Nephron (organoid): ENCODE measurements around the gene C14orf119.
"Not testable (repeated sequence)": the region's sequence is repeated elsewhere in the genome, so short reads cannot be mapped to it uniquely, and the experiment has no call there.

ENCODE experiments used
- H3K27ac Mint-ChIP-seq, 3 experiments: 2 replicates each; pipeline ENCODE4 v1.8.0; 2020; ENCODE audit warnings: mixed read lengths in 3 of 3, mild to moderate bottlenecking in 2 of 3, moderate library complexity in 1 of 3
- H3K27me3 Mint-ChIP-seq: 2 replicates; pipeline ENCODE4 v1.8.0; 2021; ENCODE audit warnings: low read depth, mild to moderate bottlenecking, moderate library complexity, mixed read lengths
- H3K36me3 Mint-ChIP-seq: 2 replicates; pipeline ENCODE4 v1.8.0; 2020; ENCODE audit warnings: low read depth, mixed read lengths
- H3K4me1 Mint-ChIP-seq: 2 replicates; pipeline ENCODE4 v1.8.0; 2020; ENCODE audit warnings: mixed read lengths
- H3K4me3 Mint-ChIP-seq, 3 experiments: 2 replicates each; pipeline ENCODE4 v1.8.0; 2020; ENCODE audit warnings: mild to moderate bottlenecking in 3 of 3, mixed read lengths in 3 of 3, moderate library complexity in 2 of 3
- H3K9me3 Mint-ChIP-seq: 2 replicates; pipeline ENCODE4 v1.8.0; 2020; ENCODE audit warnings: mixed read lengths
- TF ChIP-seq, protein P1 (sequence below), 3 experiments: fragments of 200-600 bp; sonication (generic); IDR thresholded peaks; one replicate each; pipeline ENCODE4 v1.5.0; 2021; ENCODE audit warnings: antibody characterized with exemption in 3 of 3; ENCODE audit not compliant: unreplicated experiment in 3 of 3

The C14orf119 gene

DNA sequence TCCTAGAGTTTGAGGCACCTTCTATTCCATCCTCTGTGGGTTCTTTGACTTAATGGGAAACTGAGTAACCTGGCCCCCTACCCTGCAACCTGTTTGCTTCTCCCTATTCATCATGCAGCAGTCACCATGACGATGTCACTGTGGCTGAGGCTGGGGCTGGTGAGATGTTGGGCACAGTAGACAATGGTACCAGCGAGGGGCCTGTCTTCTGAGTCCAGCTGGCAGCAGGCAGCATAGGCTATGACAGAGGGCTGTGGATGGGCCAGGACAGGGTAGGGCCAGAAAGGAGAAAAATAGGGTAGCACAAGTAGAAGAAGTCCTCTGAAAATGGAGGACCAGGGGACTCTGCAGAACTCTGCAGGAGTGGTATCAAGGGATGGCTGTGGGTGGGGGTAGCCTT lies 7.5 kb downstream of the C14orf119 start:
- Mint-ChIP-seq H3K9me3 (no peaks in the 10 kb centered on the region), H3K36me3 (peaks cover 4% of the 10 kb centered on the region), H3K4me3 (no peak overlapping the region), H3K27ac (no peak overlapping the region), H3K4me1 (peaks cover 17% of the 10 kb centered on the region), H3K27me3 (peaks cover 16% of the 10 kb centered on the region)
- TF ChIP-seq, protein P1, sequence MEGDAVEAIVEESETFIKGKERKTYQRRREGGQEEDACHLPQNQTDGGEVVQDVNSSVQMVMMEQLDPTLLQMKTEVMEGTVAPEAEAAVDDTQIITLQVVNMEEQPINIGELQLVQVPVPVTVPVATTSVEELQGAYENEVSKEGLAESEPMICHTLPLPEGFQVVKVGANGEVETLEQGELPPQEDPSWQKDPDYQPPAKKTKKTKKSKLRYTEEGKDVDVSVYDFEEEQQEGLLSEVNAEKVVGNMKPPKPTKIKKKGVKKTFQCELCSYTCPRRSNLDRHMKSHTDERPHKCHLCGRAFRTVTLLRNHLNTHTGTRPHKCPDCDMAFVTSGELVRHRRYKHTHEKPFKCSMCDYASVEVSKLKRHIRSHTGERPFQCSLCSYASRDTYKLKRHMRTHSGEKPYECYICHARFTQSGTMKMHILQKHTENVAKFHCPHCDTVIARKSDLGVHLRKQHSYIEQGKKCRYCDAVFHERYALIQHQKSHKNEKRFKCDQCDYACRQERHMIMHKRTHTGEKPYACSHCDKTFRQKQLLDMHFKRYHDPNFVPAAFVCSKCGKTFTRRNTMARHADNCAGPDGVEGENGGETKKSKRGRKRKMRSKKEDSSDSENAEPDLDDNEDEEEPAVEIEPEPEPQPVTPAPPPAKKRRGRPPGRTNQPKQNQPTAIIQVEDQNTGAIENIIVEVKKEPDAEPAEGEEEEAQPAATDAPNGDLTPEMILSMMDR (IDR thresholded peaks at IDR 0.05; ENCODE audit: unreplicated experiment in 3 of 3), result no peak

GRCh38 chr14:23103581-23103980 lies 8.3 kb downstream of the C14orf119 start:
- TF ChIP-seq, protein P1 (IDR thresholded peaks at IDR 0.05; ENCODE audit: unreplicated experiment in 3 of 3), result no peak
- H3K27me3 Mint-ChIP-seq, result peaks cover 16% of the 10 kb centered on the region
- H3K9me3 Mint-ChIP-seq, result no peaks in the 10 kb centered on the region
- peaks cover 17% of the 10 kb centered on the region for H3K4me1 Mint-ChIP-seq
- no peak overlapping the region for H3K4me3 Mint-ChIP-seq
- H3K36me3 Mint-ChIP-seq, result peaks cover 4% of the 10 kb centered on the region
- H3K27ac Mint-ChIP-seq, result no peak overlapping the region

DNA sequence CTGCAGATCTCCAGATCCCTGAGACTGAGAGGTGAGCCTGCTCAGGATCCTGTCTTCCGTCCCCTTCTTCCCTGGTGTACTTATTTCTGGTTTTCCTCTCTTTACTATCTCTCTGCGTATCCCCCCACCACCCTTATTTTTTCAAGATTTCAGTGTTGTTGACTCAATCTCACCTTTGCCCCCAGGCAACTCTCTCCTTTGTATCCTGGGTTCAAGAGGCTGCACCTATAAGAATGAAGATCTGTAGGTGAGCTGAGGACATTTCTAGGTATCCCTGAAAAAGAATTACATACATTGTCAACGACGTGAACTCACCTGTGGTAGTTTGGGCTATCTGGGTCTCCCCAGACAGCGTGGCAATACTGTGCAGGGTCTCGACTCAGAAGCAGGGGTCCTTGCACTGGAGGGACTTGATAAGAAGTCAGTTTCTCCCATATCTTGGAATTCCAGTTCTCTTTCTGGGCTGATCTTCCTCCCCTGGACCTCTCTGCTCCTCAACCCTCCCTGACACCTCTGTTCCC lies 8.8 kb downstream of the C14orf119 start:
- no peak overlapping the region for H3K27ac Mint-ChIP-seq
- H3K4me1 Mint-ChIP-seq, result peaks cover 17% of the 10 kb centered on the region
- H3K4me3 Mint-ChIP-seq, result no peak overlapping the region
- no peaks in the 10 kb centered on the region for H3K9me3 Mint-ChIP-seq
- peaks cover 16% of the 10 kb centered on the region for H3K27me3 Mint-ChIP-seq
- TF ChIP-seq, protein P1 (IDR thresholded peaks at IDR 0.05; ENCODE audit: unreplicated experiment in 3 of 3), result no peak
- peaks cover 2% of the 10 kb centered on the region for H3K36me3 Mint-ChIP-seq

- Mint-ChIP-seq H3K9me3 (no peaks in the 10 kb centered on the region), H3K27me3 (peaks cover 16% of the 10 kb centered on the region), H3K36me3 (no peaks in the 10 kb centered on the region), H3K4me3 (peak within 1 kb of the TSS in 1 of 3 experiments; percentile 2), H3K27ac (peak within 1 kb of the TSS in 2 of 3 experiments; percentile 23 to 45), H3K4me1 (peaks cover 17% of the 10 kb centered on the region)
- TF ChIP-seq, protein P1 (IDR thresholded peaks at IDR 0.05; ENCODE audit: unreplicated experiment in 3 of 3), result no peak
Measured at GRCh38 chr14:23104591-23105347, 9.5 kb downstream of the C14orf119 start, which contains the start of gene CIROP. Gene CIROP, minus strand, starts transcription at chr14:23104989. Its CDS starts 69 bp downstream, at chr14:23104920.

DNA sequence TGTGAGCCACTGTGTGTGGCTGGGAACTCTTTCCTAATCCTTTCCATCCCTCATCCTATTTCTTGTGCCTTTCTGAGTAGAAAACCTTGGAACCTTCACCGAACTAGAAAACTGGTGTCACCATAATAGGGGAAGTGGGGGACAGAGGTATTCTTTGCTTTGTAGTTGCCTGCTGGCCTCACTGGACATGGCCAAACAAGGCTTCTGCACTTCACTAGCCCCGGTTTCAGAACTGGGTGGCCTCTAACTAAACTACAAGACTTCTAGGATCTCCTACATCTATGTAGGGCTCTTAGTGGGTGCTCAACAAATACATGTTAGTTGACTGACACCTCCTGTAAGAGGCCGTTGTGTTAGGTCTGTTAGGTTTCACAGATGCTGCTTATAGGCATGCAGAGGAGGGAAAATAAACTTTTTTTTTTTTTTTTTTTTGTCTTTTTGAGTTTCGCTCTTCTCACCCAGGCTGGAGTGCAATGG lies 10.1 kb downstream of the C14orf119 start:
- Mint-ChIP-seq H3K27ac (no peak overlapping the region), H3K4me3 (no peak overlapping the region), H3K4me1 (peaks cover 17% of the 10 kb centered on the region), H3K27me3 (peaks cover 16% of the 10 kb centered on the region), H3K9me3 (no peaks in the 10 kb centered on the region), H3K36me3 (no peaks in the 10 kb centered on the region)
- TF ChIP-seq, protein P1 (IDR thresholded peaks at IDR 0.05; ENCODE audit: unreplicated experiment in 3 of 3), result no peak

DNA sequence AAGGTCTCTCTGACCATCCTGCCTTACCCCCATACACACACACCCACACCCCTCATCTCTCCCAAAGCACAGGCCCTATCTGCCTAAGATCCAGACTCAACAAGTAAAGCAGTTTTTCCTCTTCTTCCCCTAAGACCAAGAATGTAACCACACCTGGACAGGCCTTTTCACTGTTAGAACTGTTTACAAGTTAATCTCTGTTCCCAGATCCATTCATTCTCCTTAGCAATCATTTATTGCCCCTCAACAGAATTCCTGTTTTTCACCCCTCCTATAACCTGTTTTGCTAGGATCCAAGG lies 11.4 kb downstream of the C14orf119 start:
- TF ChIP-seq, protein P1 (IDR thresholded peaks at IDR 0.05; ENCODE audit: unreplicated experiment in 3 of 3), result no peak
- Mint-ChIP-seq H3K27ac (no peak overlapping the region), H3K27me3 (peaks cover 14% of the 10 kb centered on the region), H3K4me1 (peaks cover 17% of the 10 kb centered on the region), H3K36me3 (no peaks in the 10 kb centered on the region), H3K4me3 (no peak overlapping the region), H3K9me3 (no peaks in the 10 kb centered on the region)

DNA sequence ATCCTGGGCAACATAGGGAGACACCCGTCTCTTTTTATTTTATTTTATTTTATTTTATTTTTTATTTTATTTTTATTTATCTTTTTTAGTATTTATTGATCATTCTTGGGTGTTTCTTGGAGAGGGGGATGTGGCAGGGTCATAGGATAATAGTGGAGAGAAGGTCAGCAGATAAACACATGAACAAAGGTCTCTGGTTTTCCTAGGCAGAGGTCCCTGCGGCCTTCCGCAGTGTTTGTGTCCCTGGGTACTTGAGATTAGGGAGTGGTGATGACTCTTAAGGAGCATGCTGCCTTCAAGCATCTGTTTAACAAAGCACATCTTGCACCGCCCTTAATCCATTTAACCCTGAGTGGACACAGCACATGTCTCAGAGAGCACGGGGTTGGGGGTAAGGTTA lies 12.3 kb downstream of the C14orf119 start:
- H3K4me3 Mint-ChIP-seq, H3K9me3 Mint-ChIP-seq, H3K27ac Mint-ChIP-seq, H3K36me3 Mint-ChIP-seq: not testable (repeated sequence)
- Mint-ChIP-seq H3K4me1 (peaks cover 12% of the 10 kb centered on the region), H3K27me3 (peaks cover 13% of the 10 kb centered on the region)

GRCh38 chr14:23108169-23108568 lies 12.9 kb downstream of the C14orf119 start:
- not testable (repeated sequence) for H3K9me3 Mint-ChIP-seq, H3K4me1 Mint-ChIP-seq, H3K4me3 Mint-ChIP-seq, H3K27ac Mint-ChIP-seq, H3K36me3 Mint-ChIP-seq
- H3K27me3 Mint-ChIP-seq, result peaks cover 13% of the 10 kb centered on the region
